IMR-90 (cell line): Measurements from ENCODE around the gene OVOL3. TPM values are rescaled to one million over a fixed set of nuclear protein-coding genes. Genes with fewer than 3 reads are reported as not detected.

ENCODE experiments used
- polyA plus RNA-seq, 3 experiments: library from polyadenylated mRNA; depleted of rRNA; stranded (reverse); fragments of >200 nt; gene quantifications; 2 replicates each; pipeline ENCODE4 v1.2.3, GENCODE V29; 2012; ENCODE audit warnings: low replicate concordance in 1 of 3
- total RNA-seq: library from RNA; depleted of rRNA; stranded (reverse); fragments of >200 nt; gene quantifications from 2 replicates; pipeline ENCODE4 v1.2.3, GENCODE V29; 2012; rRNA removed

Gene OVOL3
- total and polyA plus RNA-seq, 2 of the 4 experiments (the other 2 are of a cell fraction), result not detected

Other genes with a start within 250 kb of the OVOL3 start
- gene APLP1, start 242.6 kb upstream of the OVOL3 start, total RNA-seq, result 4.7 and 6.7 TPM in 2 replicates
- gene APLP1, start 242.6 kb upstream of the OVOL3 start, polyA plus RNA-seq (2012; rRNA removed), result 41.0 and 44.3 TPM in 2 replicates
- 1.1 and 1.4 TPM in 2 replicates for gene NFKBID, start 210.6 kb upstream of the OVOL3 start, total RNA-seq
- 12.3 and 13.3 TPM in 2 replicates for gene NFKBID, start 210.6 kb upstream of the OVOL3 start, polyA plus RNA-seq (2012; rRNA removed)
- gene HCST, start 208.6 kb upstream of the OVOL3 start, total RNA-seq, result not detected in 2 replicates
- gene HCST, start 208.6 kb upstream of the OVOL3 start, polyA plus RNA-seq (2012; rRNA removed), result 0.93 and 1.5 TPM in 2 replicates
- not detected in 2 replicates for gene TYROBP, start 202.8 kb upstream of the OVOL3 start, total RNA-seq
- gene TYROBP, start 202.8 kb upstream of the OVOL3 start, polyA plus RNA-seq (2012; rRNA removed), result not detected in 2 replicates
- 0.36 and 0.56 TPM in 2 replicates for gene LRFN3, start 174.8 kb upstream of the OVOL3 start, total RNA-seq
- gene LRFN3, start 174.8 kb upstream of the OVOL3 start, polyA plus RNA-seq (2012; rRNA removed), result 4.8 TPM in 2 replicates
- 4.8 and 5.0 TPM in 2 replicates for gene SDHAF1, start 116.0 kb upstream of the OVOL3 start, total RNA-seq
- gene SDHAF1, start 116.0 kb upstream of the OVOL3 start, polyA plus RNA-seq (2012; rRNA removed), result 9.9 and 13.2 TPM in 2 replicates
- not detected in 2 replicates for gene SYNE4, start 102.3 kb upstream of the OVOL3 start, total RNA-seq
- 0.27 and 0.34 TPM in 2 replicates for gene SYNE4, start 102.3 kb upstream of the OVOL3 start, polyA plus RNA-seq (2012; rRNA removed)
- 10.3 and 12.9 TPM in 2 replicates for gene ALKBH6, start 96.9 kb upstream of the OVOL3 start, total RNA-seq
- gene ALKBH6, start 96.9 kb upstream of the OVOL3 start, polyA plus RNA-seq (2012; rRNA removed), result 38.7 and 42.7 TPM in 2 replicates
- 5.0 and 5.4 TPM in 2 replicates for gene CLIP3, start 78.3 kb upstream of the OVOL3 start, total RNA-seq
- 24.4 and 28.7 TPM in 2 replicates for gene CLIP3, start 78.3 kb upstream of the OVOL3 start, polyA plus RNA-seq (2012; rRNA removed)
- 1.8 and 2.2 TPM in 2 replicates for gene THAP8, start 56.9 kb upstream of the OVOL3 start, total RNA-seq
- 5.9 and 7.2 TPM in 2 replicates for gene THAP8, start 56.9 kb upstream of the OVOL3 start, polyA plus RNA-seq (2012; rRNA removed)
- 4.5 and 5.0 TPM in 2 replicates for gene WDR62, start 56.2 kb upstream of the OVOL3 start, total RNA-seq
- gene WDR62, start 56.2 kb upstream of the OVOL3 start, polyA plus RNA-seq (2012; rRNA removed), result 7.0 and 8.2 TPM in 2 replicates
- 35.8 and 48.3 TPM in 2 replicates for gene POLR2I, start 3.7 kb downstream of the OVOL3 start, total RNA-seq
- 59.7 and 105 TPM in 2 replicates for gene POLR2I, start 3.7 kb downstream of the OVOL3 start, polyA plus RNA-seq (2012; rRNA removed)
- gene TBCB, start 4.3 kb downstream of the OVOL3 start, total RNA-seq, result 182 and 185 TPM in 2 replicates
- 269 and 315 TPM in 2 replicates for gene TBCB, start 4.3 kb downstream of the OVOL3 start, polyA plus RNA-seq (2012; rRNA removed)
- 436 and 504 TPM in 2 replicates for gene CAPNS1, start 28.9 kb downstream of the OVOL3 start, total RNA-seq
- gene CAPNS1, start 28.9 kb downstream of the OVOL3 start, polyA plus RNA-seq (2012; rRNA removed), result 988 and 1,060 TPM in 2 replicates
- 0.54 and 1.1 TPM in 2 replicates for gene COX7A1, start 41.3 kb downstream of the OVOL3 start, total RNA-seq
- gene COX7A1, start 41.3 kb downstream of the OVOL3 start, polyA plus RNA-seq (2012; rRNA removed), result 6.9 and 8.4 TPM in 2 replicates
- 6.4 and 7.5 TPM in 2 replicates for gene ZNF565, start 103.5 kb downstream of the OVOL3 start, total RNA-seq
- gene ZNF565, start 103.5 kb downstream of the OVOL3 start, polyA plus RNA-seq (2012; rRNA removed), result 2.1 and 2.3 TPM in 2 replicates
- gene ZNF146, start 104.0 kb downstream of the OVOL3 start, total RNA-seq, result 106 and 129 TPM in 2 replicates
- gene ZNF146, start 104.0 kb downstream of the OVOL3 start, polyA plus RNA-seq (2012; rRNA removed), result 42.6 and 61.6 TPM in 2 replicates